Smooth muscle cell (in vitro differentiated cells): ENCODE measurements around the gene LRPAP1. TPM values are rescaled to one million over a fixed set of nuclear protein-coding genes. Genes with fewer than 3 reads are reported as not detected.

ENCODE experiments used
- DNase-seq: peaks from one replicate; lab custom pipeline; 2025; ENCODE audit not compliant: unreplicated experiment; lab: John Stamatoyannopoulos, UW
- H2AFZ ChIP-seq: fragments of 200-600 bp; sonication (generic); 2 replicates; pipeline ENCODE4 v1.6.0; 2016; ENCODE audit warnings: antibody characterized with exemption, low read depth, mild to moderate bottlenecking
- H3F3A ChIP-seq: fragments of 200-600 bp; sonication (generic); 2 replicates; pipeline ENCODE4 v1.6.0; 2017; ENCODE audit warnings: antibody characterized with exemption, low read depth
- H3K27ac ChIP-seq: fragments of 200-600 bp; sonication (generic); 2 replicates; pipeline ENCODE4 v1.5.1; 2016; ENCODE audit warnings: low read depth, mild to moderate bottlenecking
- H3K27me3 ChIP-seq: fragments of 200-600 bp; sonication (generic); 2 replicates; pipeline ENCODE4 v1.6.1; 2016; ENCODE audit warnings: low read depth, mild to moderate bottlenecking
- H3K36me3 ChIP-seq: fragments of 200-600 bp; sonication (generic); 2 replicates; pipeline ENCODE4 v1.5.1; 2016; ENCODE audit warnings: low read depth
- H3K4me1 ChIP-seq: fragments of 200-600 bp; sonication (generic); 2 replicates; pipeline ENCODE4 v1.5.1; 2016; ENCODE audit warnings: low read depth
- H3K4me2 ChIP-seq: fragments of 200-600 bp; sonication (generic); 2 replicates; pipeline ENCODE4 v1.6.0; 2016; ENCODE audit warnings: mild to moderate bottlenecking
- H3K4me3 ChIP-seq: fragments of 200-600 bp; sonication (generic); 2 replicates; pipeline ENCODE4 v1.5.1; 2016; ENCODE audit warnings: mild to moderate bottlenecking
- H3K79me2 ChIP-seq: fragments of 200-600 bp; sonication (generic); 2 replicates; pipeline ENCODE4 v1.6.0; 2016; ENCODE audit warnings: low read depth, mild to moderate bottlenecking
- H3K9ac ChIP-seq: fragments of 200-600 bp; sonication (generic); 2 replicates; pipeline ENCODE4 v1.6.0; 2016; ENCODE audit warnings: low read depth
- H3K9me3 ChIP-seq: fragments of 200-600 bp; sonication (generic); replicated peaks from 2 replicates; pipeline ENCODE4 v1.5.1; 2016; ENCODE audit warnings: low read depth
- H4K20me1 ChIP-seq: fragments of 200-600 bp; sonication (generic); 2 replicates; pipeline ENCODE4 v1.6.0; 2016; ENCODE audit warnings: low read depth
- CTCF ChIP-seq: fragments of 200-600 bp; sonication (generic); IDR thresholded peaks from 2 replicates; pipeline ENCODE4 v1.5.1; 2017; ENCODE audit warnings: borderline replicate concordance, mild to moderate bottlenecking, antibody characterized with exemption; ENCODE audit not compliant: insufficient read depth, poor library complexity, severe bottlenecking
- WGBS: methylation state at CpG from one replicate; pipeline ENCODE4 v1.1.7; 2016; ENCODE audit warnings: low lambda C conversion rate; 5-methylcytosine and 5-hydroxymethylcytosine counted together
- polyA plus RNA-seq: library from polyadenylated mRNA; unstranded; fragments of >200 nt; fragmentation: Nextera tagmentation; extraction: Ambion mirVana; gene quantifications from 2 replicates; pipeline ENCODE4 v1.2.1, GENCODE V29; 2016
- total RNA-seq: library from RNA; depleted of rRNA; stranded (reverse); fragments of >200 nt; gene quantifications from 2 replicates; pipeline ENCODE4 v1.2.3, GENCODE V29; 2014

LRPAP1 gene
- total and polyA plus RNA-seq, 2 experiments from 2014 or later: 82.6 to 277 TPM

GRCh38 chr4:3469386-3470243, 62.6 kb downstream of the LRPAP1 start:
- DNase-seq: no peak
- H3K9ac ChIP-seq: no peak overlapping the region
- 94% methylated on average over 30 of the region's 31 CpGs for WGBS
- no peaks in the 10 kb centered on the region for H3K79me2 ChIP-seq
- H2AFZ ChIP-seq: no peak overlapping the region
- no peak overlapping the region for H3K4me3 ChIP-seq
- no peaks in the 10 kb centered on the region for H3K36me3 ChIP-seq
- no peak overlapping the region for H3K27ac ChIP-seq
- H4K20me1 ChIP-seq: no peaks in the 10 kb centered on the region
- no peaks in the 10 kb centered on the region for H3K4me1 ChIP-seq
- H3K9me3 ChIP-seq: no peaks in the 10 kb centered on the region
- H3F3A ChIP-seq: no peaks in the 10 kb centered on the region
- no peak for TF ChIP-seq CTCF
- no peak overlapping the region for H3K4me2 ChIP-seq
- H3K27me3 ChIP-seq: peaks cover 5% of the 10 kb centered on the region

GRCh38 chr4:3468804-3469203, 63.4 kb downstream of the LRPAP1 start:
- no peaks in the 10 kb centered on the region for H3K9me3 ChIP-seq
- 89% methylated on average over 10 of the region's 11 CpGs for WGBS
- no peak overlapping the region for H3K9ac ChIP-seq
- H3K36me3 ChIP-seq: no peaks in the 10 kb centered on the region
- no peaks in the 10 kb centered on the region for H3K79me2 ChIP-seq
- no peak for DNase-seq
- peaks cover 12% of the 10 kb centered on the region for H3K27me3 ChIP-seq
- TF ChIP-seq CTCF: no peak
- H3K27ac ChIP-seq: no peak overlapping the region
- H4K20me1 ChIP-seq: no peaks in the 10 kb centered on the region
- H3K4me2 ChIP-seq: no peak overlapping the region
- H2AFZ ChIP-seq: no peak overlapping the region
- no peaks in the 10 kb centered on the region for H3K4me1 ChIP-seq
- no peak overlapping the region for H3K4me3 ChIP-seq
- no peaks in the 10 kb centered on the region for H3F3A ChIP-seq

GRCh38 chr4:3468154-3468553, 64.1 kb downstream of the LRPAP1 start:
- H3K9ac ChIP-seq: no peak overlapping the region
- no peak overlapping the region for H3K4me3 ChIP-seq
- no peaks in the 10 kb centered on the region for H3K9me3 ChIP-seq
- DNase-seq: no peak
- no peak overlapping the region for H3K27ac ChIP-seq
- no peaks in the 10 kb centered on the region for H3K36me3 ChIP-seq
- H4K20me1 ChIP-seq: no peaks in the 10 kb centered on the region
- H3K79me2 ChIP-seq: no peaks in the 10 kb centered on the region
- no peaks in the 10 kb centered on the region for H3F3A ChIP-seq
- 89% methylated on average over 10 of the region's 10 CpGs for WGBS
- no peak overlapping the region for H2AFZ ChIP-seq
- H3K27me3 ChIP-seq: peaks cover 18% of the 10 kb centered on the region
- no peaks in the 10 kb centered on the region for H3K4me1 ChIP-seq
- no peak overlapping the region for H3K4me2 ChIP-seq
- no peak for TF ChIP-seq CTCF

- H2AFZ ChIP-seq: no peak overlapping the region
- no peak overlapping the region for H3K9ac ChIP-seq
- DNase-seq: no peak
- peaks cover 23% of the 10 kb centered on the region for H3K27me3 ChIP-seq
- H3K27ac ChIP-seq: no peak overlapping the region
- H3K4me1 ChIP-seq: no peaks in the 10 kb centered on the region
- H3F3A ChIP-seq: no peaks in the 10 kb centered on the region
- no peak overlapping the region for H3K4me3 ChIP-seq
- H3K4me2 ChIP-seq: no peak overlapping the region
- H3K36me3 ChIP-seq: no peaks in the 10 kb centered on the region
- H4K20me1 ChIP-seq: no peaks in the 10 kb centered on the region
- no peak for TF ChIP-seq CTCF
- no peaks in the 10 kb centered on the region for H3K9me3 ChIP-seq
- WGBS: 83% methylated on average over 15 of the region's 15 CpGs
- H3K79me2 ChIP-seq: no peaks in the 10 kb centered on the region
Measured at GRCh38 chr4:3467601-3468031, 64.6 kb downstream of the LRPAP1 start.
